ENCODE measurements around the gene PTPRF.

The PTPRF gene

DNA sequence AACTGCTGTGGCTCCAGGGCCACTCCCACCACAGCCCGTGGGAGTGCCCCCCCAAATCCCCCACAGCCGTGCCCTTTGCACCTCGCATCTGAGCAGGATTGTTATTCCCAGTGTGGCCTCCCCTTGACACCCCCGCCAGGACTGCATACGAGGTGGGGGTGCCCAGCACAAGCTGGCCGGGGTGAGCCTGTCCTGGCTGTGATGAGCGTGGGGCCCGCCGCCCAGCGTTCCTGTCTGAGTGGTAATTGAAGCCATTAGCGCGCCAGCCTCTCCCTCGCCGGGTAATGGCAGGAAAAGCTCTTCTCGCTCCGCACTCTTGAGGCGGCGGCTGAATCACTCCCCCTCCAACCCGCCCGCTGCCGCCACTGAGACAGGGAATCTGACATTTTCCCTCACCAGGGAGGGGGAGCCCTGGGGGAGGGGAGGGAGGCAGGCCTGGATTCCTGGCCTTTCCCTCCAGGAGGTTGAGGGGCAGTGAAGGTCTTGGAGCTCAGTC is 27.7 kb downstream of the PTPRF start:
- no peak for DNase-seq (ENCODE audit: extremely low read depth, low read depth)
- H3K4me3 ChIP-seq (replicated peaks; ENCODE audit: low read depth, low read length) = no peak overlapping the region
- TF ChIP-seq, protein P1, sequence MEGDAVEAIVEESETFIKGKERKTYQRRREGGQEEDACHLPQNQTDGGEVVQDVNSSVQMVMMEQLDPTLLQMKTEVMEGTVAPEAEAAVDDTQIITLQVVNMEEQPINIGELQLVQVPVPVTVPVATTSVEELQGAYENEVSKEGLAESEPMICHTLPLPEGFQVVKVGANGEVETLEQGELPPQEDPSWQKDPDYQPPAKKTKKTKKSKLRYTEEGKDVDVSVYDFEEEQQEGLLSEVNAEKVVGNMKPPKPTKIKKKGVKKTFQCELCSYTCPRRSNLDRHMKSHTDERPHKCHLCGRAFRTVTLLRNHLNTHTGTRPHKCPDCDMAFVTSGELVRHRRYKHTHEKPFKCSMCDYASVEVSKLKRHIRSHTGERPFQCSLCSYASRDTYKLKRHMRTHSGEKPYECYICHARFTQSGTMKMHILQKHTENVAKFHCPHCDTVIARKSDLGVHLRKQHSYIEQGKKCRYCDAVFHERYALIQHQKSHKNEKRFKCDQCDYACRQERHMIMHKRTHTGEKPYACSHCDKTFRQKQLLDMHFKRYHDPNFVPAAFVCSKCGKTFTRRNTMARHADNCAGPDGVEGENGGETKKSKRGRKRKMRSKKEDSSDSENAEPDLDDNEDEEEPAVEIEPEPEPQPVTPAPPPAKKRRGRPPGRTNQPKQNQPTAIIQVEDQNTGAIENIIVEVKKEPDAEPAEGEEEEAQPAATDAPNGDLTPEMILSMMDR (IDR thresholded peaks at IDR 0.05; ENCODE audit: low read depth, low read length, missing control alignments) = no peak

DNA sequence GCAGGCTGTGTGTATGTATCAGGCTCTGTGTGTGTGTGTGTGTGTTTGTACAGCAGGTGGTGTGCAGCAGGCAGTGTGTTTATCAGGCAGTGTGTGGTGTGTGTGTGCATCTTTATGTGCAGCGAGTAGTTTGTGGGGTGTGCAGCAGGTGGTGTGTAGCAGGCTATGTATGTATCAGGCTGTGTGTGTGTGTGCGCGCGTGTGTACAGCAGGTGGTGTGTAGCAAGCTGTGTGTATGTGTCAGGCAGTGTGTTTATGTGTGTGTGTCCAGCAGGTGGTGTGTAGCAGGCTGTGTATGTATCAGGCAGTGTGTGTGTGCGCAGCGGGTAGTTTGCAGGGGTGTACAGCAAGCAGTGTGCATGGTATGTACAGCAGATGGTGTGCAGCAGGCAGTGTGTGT is 29.0 kb downstream of the PTPRF start:
- no peak for DNase-seq (ENCODE audit: extremely low read depth, low read depth)
- H3K4me3 ChIP-seq (replicated peaks; ENCODE audit: low read depth, low read length) = no peak overlapping the region
- TF ChIP-seq, protein P1 (IDR thresholded peaks at IDR 0.05; ENCODE audit: low read depth, low read length, missing control alignments) = no peak

DNA sequence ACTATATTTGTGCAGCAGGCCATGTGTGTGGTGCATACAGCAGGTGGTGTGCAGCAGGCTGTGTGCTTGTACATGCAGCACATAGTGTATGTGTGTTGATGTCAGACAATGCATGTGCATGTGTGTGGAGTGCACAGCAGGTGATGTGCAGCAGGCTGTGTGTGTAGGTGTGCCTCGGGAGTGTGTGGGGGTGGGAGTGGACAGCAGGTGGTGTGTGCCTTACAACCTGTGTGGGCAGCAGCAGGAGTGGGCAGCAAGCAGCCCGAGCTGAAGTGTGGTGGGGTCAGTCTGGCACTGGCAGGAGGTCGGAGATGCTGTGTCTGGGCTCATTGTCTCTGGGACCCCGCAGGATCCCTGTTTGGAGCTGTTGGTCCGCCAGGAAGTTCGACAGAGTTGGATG is 29.6 kb downstream of the PTPRF start:
- no peak overlapping the region for H3K4me3 ChIP-seq (replicated peaks; ENCODE audit: low read depth, low read length)
- TF ChIP-seq, protein P1 (IDR thresholded peaks at IDR 0.05; ENCODE audit: low read depth, low read length, missing control alignments) = no peak
- no peak for DNase-seq (ENCODE audit: extremely low read depth, low read depth)

DNA sequence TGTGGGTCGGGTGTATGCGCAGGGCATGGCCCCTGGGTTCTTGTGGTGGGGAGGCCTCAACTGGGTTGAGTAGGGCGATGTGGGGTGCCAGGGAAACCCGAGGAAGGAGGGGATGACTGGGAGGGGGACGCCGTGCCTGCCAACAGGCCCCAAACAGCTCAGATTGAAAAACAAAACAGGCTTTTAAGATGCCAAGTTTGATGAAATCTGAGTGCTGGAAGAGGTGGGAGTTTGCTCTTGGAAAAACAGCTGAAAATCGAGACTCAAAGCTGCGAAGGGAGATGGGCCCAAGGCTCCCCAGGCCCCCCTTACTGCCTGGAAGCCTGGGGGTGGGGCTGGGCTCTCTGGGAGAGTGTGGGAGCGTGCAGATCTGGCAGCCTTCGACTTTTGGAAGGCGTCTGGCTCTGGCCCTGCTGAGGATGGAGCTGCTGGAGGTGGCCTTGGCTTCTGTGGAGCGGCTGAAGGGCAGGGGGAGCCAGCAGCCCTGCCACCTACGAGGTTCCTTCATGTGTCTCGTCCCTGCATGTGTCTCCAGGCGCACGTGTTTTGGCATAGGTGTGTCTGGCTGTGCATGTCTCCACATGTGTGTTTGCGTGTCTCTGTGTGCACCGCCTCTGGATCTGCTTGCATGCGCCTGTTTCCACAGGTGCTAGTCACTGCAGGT is 33.3 kb downstream of the PTPRF start:
- TF ChIP-seq, protein P1 (IDR thresholded peaks at IDR 0.05; ENCODE audit: low read depth, low read length, missing control alignments) = no peak
- no peak for DNase-seq (ENCODE audit: extremely low read depth, low read depth)

DNA sequence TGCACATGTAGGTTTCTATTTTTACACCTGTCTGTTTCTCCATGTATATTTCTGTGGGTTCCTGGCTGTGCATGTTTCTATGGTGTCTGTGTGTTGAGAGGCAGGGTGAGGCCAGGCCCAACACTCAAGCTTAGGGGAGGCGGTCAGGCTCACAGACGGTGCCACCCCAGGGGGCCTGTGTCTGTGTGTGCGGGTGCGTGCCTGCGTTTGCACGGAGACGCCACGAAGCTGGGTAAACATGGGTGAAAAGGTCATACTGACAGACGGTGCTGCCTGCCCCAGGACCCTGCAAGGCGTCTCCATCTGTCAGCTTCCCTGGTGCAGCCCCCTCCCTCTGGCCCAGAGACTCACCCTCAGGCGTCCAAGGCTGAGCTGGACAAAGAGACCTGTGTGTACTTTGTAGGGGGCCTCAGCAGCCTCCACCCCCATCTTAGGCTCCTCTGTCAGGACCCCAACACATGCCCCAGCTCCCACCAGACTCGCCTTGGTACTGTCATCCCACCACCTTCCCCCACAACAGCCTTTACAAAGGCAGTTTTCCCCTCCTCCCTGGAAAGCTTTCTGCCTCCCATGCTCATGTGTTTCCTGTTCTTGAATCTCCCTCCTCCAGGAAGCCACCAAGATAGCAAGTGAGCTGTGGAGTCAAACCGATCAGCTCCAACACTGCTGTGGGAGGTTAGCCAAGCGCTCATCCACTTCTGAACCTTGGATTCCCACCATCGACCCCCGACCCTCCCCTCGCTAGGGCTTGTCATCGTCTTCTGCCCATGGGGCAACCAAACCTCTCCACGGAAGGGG is 34.1 kb downstream of the PTPRF start:
- DNase-seq (ENCODE audit: extremely low read depth, low read depth) = no peak
- no peak overlapping the region for H3K4me3 ChIP-seq (replicated peaks; ENCODE audit: low read depth, low read length)
- TF ChIP-seq, protein P1 (IDR thresholded peaks at IDR 0.05; ENCODE audit: low read depth, low read length, missing control alignments) = no peak

More for the DNA sequence above, 33.3 kb downstream of the PTPRF start:
- no peak overlapping the region for H3K4me3 ChIP-seq (replicated peaks; ENCODE audit: low read depth, low read length)

DNA sequence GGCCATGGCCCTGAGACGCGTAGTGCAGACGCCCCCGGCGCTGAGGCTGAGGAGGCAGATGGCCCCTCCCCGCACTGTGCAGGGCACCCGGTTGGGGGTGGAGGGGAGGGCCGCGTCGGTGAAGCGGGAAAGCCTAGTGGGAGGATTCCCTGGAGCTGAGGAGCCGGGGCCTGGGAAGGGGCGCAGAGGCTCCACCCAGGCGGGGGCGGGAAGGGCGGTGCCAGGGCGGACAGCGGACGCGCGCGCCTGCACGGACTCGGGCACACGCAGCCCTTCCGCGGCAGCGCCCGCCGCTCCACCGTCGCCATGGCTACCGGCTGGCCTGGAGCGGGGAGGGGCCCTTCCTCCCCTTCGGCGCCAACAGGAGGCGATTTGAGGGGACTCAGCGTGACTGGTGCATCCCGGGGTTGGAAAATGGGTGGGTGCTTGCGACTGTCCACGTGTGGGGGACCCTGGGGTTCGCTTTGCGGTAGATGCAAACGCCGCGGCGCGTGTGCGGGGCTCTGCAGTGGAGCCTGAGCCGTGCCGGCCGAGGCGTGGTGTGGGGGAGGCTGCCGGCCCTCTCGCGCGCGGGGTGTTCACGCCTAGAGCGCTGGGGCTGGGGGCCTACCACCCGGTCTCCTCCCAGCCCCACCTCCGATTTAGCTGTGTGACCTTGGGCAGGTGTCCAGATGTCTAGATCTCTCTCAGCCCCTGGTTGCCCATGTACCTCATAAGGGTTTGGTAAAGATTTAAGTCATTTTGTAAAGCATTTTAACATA is 35.1 kb downstream of the PTPRF start:
- no peak for DNase-seq (ENCODE audit: extremely low read depth, low read depth)
- H3K4me3 ChIP-seq (replicated peaks; ENCODE audit: low read depth, low read length) = peak overlapping the region; percentile 28
- TF ChIP-seq, protein P1 (IDR thresholded peaks at IDR 0.05; ENCODE audit: low read depth, low read length, missing control alignments) = no peak

All from HFF-Myc (cell line).